ENCODE data around the gene GAREM2.

GRCh38 chr2:26212011-26212410 is 39.1 kb downstream of the GAREM2 start:
- TF ChIP-seq GATA2 (IDR thresholded peaks at IDR 0.05; ENCODE audit: low read depth, low read length) (no peak), GATA3 (IDR thresholded peaks at IDR 0.05; ENCODE audit: low read depth, low read length) (no peak)
